Measurements from ENCODE around the gene CCR5AS.

DNA sequence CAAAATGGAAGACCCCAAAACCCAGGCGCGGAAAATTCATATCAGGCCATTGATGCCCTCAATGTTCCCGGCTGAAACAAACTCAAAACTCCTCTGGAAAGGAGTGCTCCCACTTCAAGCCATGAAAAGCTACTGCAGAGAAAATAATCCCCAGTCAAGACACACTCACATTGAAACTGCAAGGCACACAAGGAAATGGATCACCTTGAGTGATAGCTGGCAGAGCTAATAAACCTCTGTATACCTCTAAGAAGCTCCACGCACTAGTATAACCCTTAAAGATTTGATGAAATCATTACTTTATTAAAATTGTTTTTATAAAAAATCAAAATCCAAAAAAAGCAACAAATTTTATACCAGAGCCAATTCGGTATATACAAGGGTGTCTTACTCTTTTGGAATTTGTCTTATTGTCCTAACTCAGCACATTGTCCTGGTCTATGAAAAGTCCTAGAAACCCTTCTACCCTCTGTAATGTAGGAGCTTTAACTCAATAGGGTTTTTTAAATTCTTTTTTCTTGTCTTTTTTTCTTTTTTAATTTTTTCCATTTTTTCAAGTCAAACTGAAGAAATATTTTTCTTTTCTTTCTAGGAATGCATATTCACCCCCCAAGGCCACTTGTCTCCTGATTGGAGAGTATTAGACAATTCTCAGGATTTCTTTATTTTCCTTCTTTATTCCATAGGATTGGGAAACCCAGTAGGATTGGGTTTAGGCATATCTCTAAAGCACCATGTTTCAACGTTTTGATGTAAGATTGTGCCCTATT is 8.5 kb downstream of the CCR5AS start:
- TF ChIP-seq, protein P1, sequence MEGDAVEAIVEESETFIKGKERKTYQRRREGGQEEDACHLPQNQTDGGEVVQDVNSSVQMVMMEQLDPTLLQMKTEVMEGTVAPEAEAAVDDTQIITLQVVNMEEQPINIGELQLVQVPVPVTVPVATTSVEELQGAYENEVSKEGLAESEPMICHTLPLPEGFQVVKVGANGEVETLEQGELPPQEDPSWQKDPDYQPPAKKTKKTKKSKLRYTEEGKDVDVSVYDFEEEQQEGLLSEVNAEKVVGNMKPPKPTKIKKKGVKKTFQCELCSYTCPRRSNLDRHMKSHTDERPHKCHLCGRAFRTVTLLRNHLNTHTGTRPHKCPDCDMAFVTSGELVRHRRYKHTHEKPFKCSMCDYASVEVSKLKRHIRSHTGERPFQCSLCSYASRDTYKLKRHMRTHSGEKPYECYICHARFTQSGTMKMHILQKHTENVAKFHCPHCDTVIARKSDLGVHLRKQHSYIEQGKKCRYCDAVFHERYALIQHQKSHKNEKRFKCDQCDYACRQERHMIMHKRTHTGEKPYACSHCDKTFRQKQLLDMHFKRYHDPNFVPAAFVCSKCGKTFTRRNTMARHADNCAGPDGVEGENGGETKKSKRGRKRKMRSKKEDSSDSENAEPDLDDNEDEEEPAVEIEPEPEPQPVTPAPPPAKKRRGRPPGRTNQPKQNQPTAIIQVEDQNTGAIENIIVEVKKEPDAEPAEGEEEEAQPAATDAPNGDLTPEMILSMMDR (IDR thresholded peaks at IDR 0.05), result no peak
- no peak for TF ChIP-seq POLR2AphosphoS5 (IDR thresholded peaks at IDR 0.05; ENCODE audit: insufficient read depth in 1 of 2, low read depth in 1 of 2)

All from vagina (tissue), 2 donors.